Cerebellar nuclear complex (tissue), 1 donor: Measurements from ENCODE around the gene RASGEF1C.
"Not testable (repeated sequence)": the region's sequence is repeated elsewhere in the genome, so short reads cannot be mapped to it uniquely, and the experiment has no call there.

Source experiments
- DNase-seq, 2 experiments: peaks; one replicate each; lab custom pipeline; 2025; lab: John Stamatoyannopoulos, UW

The RASGEF1C gene

DNA sequence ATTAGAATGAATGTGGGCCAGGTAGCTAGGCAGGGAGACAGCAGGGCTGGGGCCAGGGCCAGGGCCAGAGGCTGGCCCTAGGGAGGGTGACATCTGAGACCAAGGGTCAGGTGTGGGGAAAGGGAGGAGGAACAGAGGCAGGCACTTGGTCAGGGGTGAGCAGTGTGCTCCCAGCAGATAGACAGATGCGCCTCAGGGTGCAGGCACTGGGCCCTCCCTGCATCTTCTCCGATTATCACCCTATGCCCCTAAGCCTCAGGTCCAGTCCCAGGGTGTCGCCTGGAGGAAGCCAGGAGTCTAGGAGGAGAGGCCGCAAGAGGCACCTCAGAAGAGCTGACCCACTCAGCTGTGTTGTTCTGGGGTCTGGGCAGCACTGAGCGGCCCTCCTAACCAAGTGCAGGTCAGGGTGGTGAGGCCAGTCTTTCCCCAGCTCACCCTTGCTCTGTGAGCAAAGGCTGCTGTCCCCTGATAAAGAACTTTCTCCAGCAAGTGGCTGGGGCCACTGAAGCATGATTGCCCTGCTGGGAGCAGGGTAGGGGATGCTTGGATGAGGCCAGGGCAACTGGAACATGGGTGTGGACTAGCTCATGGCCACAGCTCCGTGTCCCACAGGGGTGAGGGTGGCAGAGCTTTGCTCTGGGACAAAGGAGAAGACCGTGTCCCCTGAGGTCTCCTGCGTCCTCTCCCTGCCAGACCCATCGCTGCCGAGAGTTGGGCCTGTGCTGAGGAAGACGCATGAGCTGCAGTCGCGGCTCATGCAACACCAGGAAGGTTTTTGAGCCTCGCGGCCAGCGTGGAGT lies 2.1 kb upstream of the RASGEF1C start:
- DNase-seq, result no peak

DNA sequence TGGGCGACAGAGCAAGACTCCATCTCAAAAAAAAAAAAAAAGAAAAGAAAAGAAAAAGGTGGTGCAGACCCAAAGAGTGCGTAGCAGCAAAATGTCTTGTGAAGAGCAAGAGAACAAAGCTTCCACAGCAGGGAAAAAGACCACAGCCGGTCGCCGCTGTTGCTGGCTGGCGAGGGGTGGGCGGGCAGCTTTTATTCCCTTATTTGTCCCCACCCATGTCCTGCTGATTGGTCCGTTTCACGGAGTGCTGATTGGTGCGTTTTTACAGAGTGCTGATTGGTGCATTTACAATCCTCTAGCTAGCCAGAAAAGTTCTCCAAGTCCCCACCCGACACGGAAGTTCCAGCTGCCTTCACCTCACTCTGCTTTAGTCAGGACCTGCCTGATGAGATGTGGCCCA lies 1.1 kb upstream of the RASGEF1C start:
- not testable (repeated sequence) for DNase-seq

GRCh38 chr5:180208435-180209081 lies 453 bp downstream of the RASGEF1C start:
- DNase-seq, result no peak

DNA sequence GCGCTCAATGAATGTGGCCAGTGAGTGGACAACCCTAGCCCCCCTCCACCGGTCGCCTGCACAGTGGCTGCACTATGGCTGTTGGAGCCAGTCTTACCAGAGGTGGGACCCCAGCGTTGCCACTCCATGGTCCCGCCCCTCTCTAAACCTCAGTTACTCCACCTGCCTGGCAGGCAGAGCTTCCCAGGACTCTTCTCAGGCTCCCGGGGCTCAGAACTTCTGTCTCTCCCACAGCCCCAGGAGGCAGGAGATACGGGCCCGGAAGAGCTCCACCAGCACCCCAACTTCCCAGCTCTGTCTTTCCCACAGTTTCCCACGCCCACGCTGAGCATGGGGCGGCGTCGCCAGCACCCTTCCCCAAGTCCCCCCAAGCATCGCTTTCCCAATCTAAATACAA lies 975 bp downstream of the RASGEF1C start:
- no peak for DNase-seq

DNA sequence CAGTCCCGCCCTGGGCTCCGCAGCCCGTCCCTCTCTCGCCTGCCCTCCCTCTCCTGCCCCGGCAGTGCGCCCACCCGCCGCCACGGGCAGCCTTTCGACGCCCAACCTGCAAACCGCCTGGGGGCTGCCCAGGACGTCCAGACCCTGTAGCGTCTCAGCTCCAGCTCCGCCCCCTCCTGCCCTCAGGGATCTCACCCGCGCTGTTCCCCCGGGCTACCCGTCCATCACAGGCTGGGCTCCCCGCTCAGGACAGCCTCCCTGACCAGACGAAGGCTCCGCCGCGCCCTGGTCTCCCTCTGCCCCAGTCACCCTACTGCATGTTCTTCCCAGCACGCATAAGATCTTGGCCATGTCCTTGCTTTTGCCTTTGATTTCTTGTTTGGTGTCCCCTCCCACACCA lies 1.4 kb downstream of the RASGEF1C start:
- DNase-seq, result no peak

DNA sequence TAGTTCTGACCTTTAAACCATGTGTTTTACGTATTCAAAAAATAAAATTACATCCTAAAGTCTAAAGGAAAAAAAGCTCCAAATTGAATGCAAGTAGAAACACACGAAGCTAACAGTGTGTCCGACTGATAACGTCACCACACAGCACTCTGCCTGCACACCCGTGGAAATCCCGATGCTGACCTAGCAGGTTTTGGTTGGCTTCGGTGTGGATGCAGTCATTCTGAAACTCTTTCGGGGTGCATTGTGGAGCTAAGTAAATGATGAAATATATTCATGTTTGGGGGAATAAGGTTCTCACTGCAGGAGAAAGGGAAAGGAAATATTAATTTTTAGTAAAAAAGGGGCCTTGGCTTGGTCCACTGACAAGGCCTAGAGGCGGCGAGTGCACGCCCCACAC lies 2.0 kb downstream of the RASGEF1C start:
- no peak for DNase-seq

DNA sequence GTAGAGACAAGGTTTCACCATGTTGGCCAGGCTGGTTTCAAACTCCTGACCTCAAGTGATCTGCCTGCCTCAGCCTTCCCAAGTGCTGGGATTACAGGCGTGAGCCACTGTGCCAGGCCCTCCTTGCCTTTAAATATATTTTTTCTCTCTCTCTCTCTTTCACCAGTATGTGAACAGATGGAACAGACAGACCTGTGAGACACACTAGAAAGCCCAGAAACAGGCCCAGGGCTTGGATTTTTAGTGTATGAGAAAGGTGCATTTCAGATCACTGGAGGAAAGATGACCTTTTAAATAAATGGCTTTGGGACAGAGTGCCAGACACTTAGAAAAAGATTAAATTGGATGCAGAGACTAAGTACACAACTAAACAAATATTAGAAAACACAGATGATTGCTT lies 3.1 kb downstream of the RASGEF1C start:
- DNase-seq, result peak; percentile 4 to 40

GRCh38 chr5:180204276-180204819 lies 4.7 kb downstream of the RASGEF1C start:
- no peak for DNase-seq

DNA sequence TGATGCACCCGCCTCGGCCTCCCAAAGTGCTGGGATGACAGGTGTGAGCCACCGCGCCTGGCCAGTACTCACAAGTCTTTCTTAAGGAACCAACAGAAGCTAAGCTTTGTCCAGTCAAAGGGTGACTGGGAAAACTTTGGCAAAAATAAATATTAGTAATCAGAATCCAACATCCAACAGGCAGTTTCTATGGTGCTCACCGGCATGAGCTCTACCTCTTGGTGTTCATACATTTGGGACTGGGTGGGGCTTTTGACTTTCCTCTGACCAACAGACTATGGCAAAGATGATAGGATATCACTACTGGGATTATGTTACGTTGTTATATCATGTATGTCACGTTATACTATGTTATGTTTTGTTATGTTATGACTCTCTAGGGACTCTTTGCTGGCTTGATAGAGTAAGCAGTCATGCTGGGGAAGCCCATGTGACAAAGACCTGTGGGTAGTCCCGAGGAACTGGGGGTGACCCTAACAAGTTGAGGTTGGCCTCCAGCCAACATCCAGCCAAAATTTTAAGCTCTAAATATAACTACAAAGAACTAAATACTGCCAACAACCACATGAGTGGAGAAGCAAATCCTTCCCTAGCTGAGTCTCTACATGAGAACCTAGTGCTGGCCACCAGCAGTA lies 6.0 kb downstream of the RASGEF1C start:
- no peak for DNase-seq

GRCh38 chr5:180201051-180201987 lies 7.7 kb downstream of the RASGEF1C start:
- DNase-seq, result no peak

DNA sequence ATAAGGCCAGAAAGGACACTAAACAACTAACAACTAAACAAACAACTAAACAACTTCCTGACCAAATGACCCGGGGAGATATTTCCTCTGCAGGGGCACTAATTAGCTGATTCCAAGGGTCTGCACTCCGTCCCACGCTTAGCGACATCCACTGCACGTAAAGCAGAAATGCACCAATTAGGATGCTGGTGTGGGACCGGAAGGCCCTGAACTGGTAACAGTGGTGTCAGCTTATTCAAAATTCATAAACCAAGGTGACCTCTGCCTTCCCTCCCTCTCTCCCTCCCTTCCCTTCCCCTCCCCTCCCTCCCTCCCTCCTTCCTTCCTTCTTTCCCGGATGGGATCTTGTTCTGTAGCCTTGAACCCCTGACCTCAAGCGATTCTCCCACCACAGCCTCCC lies 9.6 kb downstream of the RASGEF1C start:
- no peak for DNase-seq

DNA sequence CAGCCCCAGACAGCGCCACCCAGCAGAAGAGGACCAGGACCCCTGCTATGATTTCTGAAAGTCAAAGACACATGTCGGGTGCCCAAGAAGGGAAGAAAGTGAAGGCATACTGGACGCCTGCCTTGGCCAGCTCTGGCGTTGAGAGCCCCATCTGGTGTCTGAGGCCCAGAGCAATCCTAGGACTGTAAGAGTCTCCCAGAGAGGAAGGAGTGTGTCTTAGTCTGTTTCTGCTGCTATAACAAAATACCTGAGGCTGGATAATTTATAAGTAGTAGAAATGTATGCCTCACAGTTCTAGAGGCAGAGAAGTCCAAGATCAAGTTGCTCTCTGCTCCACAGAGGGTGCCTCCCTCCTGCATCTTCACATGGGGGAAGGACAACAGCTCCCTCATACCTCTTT lies 10.8 kb downstream of the RASGEF1C start:
- DNase-seq, result no peak

- DNase-seq, result no peak
Observed at GRCh38 chr5:180197016-180197702, 11.9 kb downstream of the RASGEF1C start.

- peak in 1 of 2 experiments; percentile 28 for DNase-seq
Observed at GRCh38 chr5:180194410-180195345, 14.3 kb downstream of the RASGEF1C start.

- no peak for DNase-seq
Observed at GRCh38 chr5:180193749-180194375, 15.1 kb downstream of the RASGEF1C start.

DNA sequence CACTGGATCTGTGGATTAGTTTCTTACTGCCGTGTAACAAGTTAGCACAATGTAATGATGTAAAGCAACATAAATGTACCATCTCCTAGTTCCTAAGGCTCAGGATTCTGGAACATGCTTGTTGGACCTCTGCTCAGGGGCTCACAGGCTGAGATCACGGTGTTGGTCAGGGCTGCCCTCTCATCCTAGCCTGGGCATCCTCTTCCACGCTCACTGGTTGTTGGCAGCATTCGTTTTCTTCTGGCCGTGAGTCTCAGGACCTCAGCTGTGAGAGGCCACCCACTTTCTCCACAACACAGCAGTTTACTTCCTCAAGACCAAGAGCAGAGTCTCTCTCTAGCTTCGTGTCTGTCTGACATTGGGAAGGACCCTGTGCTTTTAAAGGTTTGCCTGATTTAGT lies 17.3 kb downstream of the RASGEF1C start:
- DNase-seq, result no peak

GRCh38 chr5:180187767-180188166 lies 21.2 kb downstream of the RASGEF1C start:
- no peak for DNase-seq

GRCh38 chr5:180180846-180181245 lies 28.2 kb downstream of the RASGEF1C start:
- no peak for DNase-seq

GRCh38 chr5:180180421-180180820 lies 28.6 kb downstream of the RASGEF1C start:
- DNase-seq, result no peak
